ENCODE results near the gene AGPAT2.

- TF ChIP-seq ZBTB21 (tag by site-specific recombination; IDR thresholded peaks at IDR 0.05) = no peak
- TF ChIP-seq ZNF449 (tag by site-specific recombination; IDR thresholded peaks at IDR 0.05) = no peak
- TF ChIP-seq CTCF (tag by site-specific recombination; IDR thresholded peaks at IDR 0.05) = no peak
- no peak for TF ChIP-seq TRIM28 (IDR thresholded peaks at IDR 0.05; ENCODE audit: borderline replicate concordance, low read length)
- TF ChIP-seq GLI4 (tag by site-specific recombination; IDR thresholded peaks at IDR 0.05) = no peak
- no peak for TF ChIP-seq PRDM6 (tag by site-specific recombination; IDR thresholded peaks at IDR 0.05)
- TF ChIP-seq ZBTB8A (tag by site-specific recombination; IDR thresholded peaks at IDR 0.05) = no peak
- no peak for TF ChIP-seq YY1 (tag by site-specific recombination; IDR thresholded peaks at IDR 0.05)
- TF ChIP-seq ZFP3 (tag by site-specific recombination; IDR thresholded peaks at IDR 0.05; ENCODE audit: low read depth) = no peak
- TF ChIP-seq ZNF704 (tag by site-specific recombination; IDR thresholded peaks at IDR 0.05) = no peak
- TF ChIP-seq BCL11A (tag by site-specific recombination; IDR thresholded peaks at IDR 0.05; ENCODE audit: low read depth) = no peak
- no peak for TF ChIP-seq ZNF776 (tag by site-specific recombination; IDR thresholded peaks at IDR 0.05; ENCODE audit: borderline replicate concordance)
- no peak for TF ChIP-seq KLF16 (tag by site-specific recombination; IDR thresholded peaks at IDR 0.05)
- TF ChIP-seq ZEB2 (tag by site-specific recombination; IDR thresholded peaks at IDR 0.05) = no peak
Observed at GRCh38 chr9:136667214-136667939, 19.9 kb downstream of the AGPAT2 start.
